GM12878 (cell line): Measurements from ENCODE around the gene MAP2K1. TPM values are rescaled to one million over a fixed set of nuclear protein-coding genes. Genes with fewer than 3 reads are reported as not detected.
A peak's percentile ranks its signal among the peaks of the same experiment; 100 is the strongest.

Source experiments
- ATF3 ChIP-seq: IDR thresholded peaks from 2 replicates; pipeline ENCODE4 v1.6.1; 2011; ENCODE audit warnings: low read depth, mild to moderate bottlenecking, low read length, moderate library complexity, borderline replicate concordance; ENCODE audit errors: extremely low read depth
- BCL11A ChIP-seq: IDR thresholded peaks from 2 replicates; pipeline ENCODE4 v1.6.1; 2011; ENCODE audit warnings: low read depth, low read length
- BCLAF1 ChIP-seq: fragments of 450-650 bp; IDR thresholded peaks from 2 replicates; pipeline ENCODE4 v1.6.1; 2017; ENCODE audit warnings: antibody characterized with exemption, mild to moderate bottlenecking, moderate library complexity
- CHD1 ChIP-seq: IDR thresholded peaks from 2 replicates; pipeline ENCODE4 v1.6.1; 2012; ENCODE audit warnings: low read depth, low read length, improper control_type of control experiment
- CREM ChIP-seq: IDR thresholded peaks from 2 replicates; pipeline ENCODE4 v1.6.1; 2014; ENCODE audit warnings: antibody characterized with exemption, low read depth
- FOS ChIP-seq: IDR thresholded peaks from 3 replicates; pipeline ENCODE4 v1.6.1; 2011; ENCODE audit warnings: borderline replicate concordance; ENCODE audit not compliant: insufficient read length; ENCODE audit errors: extremely low read depth
- GABPA ChIP-seq: IDR thresholded peaks from 2 replicates; pipeline ENCODE4 v1.6.1; 2014; ENCODE audit warnings: antibody characterized with exemption, low read depth, mild to moderate bottlenecking, inconsistent platforms
- JUNB ChIP-seq: IDR thresholded peaks from 2 replicates; pipeline ENCODE4 v1.6.1; 2016; ENCODE audit warnings: antibody characterized with exemption, mild to moderate bottlenecking
- NFXL1 ChIP-seq: fragments of 450-650 bp; IDR thresholded peaks from 2 replicates; pipeline ENCODE4 v1.6.1; 2017; ENCODE audit warnings: antibody characterized with exemption, mild to moderate bottlenecking, borderline replicate concordance
- NKRF ChIP-seq: fragments of 450-650 bp; conservative IDR thresholded peaks from 2 replicates; pipeline ENCODE4 v1.6.1; 2017; ENCODE audit warnings: mild to moderate bottlenecking, moderate library complexity
- NR2C2 ChIP-seq: IDR thresholded peaks from 2 replicates; pipeline ENCODE4 v1.6.1; 2011; ENCODE audit warnings: borderline replicate concordance, low read depth; ENCODE audit not compliant: control insufficient read depth, insufficient read length
- PAX8 ChIP-seq: fragments of 450-650 bp; IDR thresholded peaks from 2 replicates; pipeline ENCODE4 v1.6.1; 2017; ENCODE audit warnings: mild to moderate bottlenecking, moderate library complexity
- POLR2A ChIP-seq: IDR thresholded peaks from 2 replicates; pipeline ENCODE4 v1.6.1; 2011; ENCODE audit warnings: low read depth, mild to moderate bottlenecking, low read length
- SMC3 ChIP-seq: IDR thresholded peaks from 2 replicates; pipeline ENCODE4 v1.6.1; 2011; ENCODE audit warnings: low read length, improper control_type of control experiment, borderline replicate concordance
- SP1 ChIP-seq: IDR thresholded peaks from one replicate; pipeline ENCODE4 v1.6.1; 2011; ENCODE audit warnings: low read depth, low read length
- SREBF1 ChIP-seq: IDR thresholded peaks from 2 replicates; pipeline ENCODE4 v1.6.1; 2012; ENCODE audit warnings: mild to moderate bottlenecking, low read length
- STAT1 ChIP-seq: fragments of 450-650 bp; conservative IDR thresholded peaks from 2 replicates; pipeline ENCODE4 v1.6.1; 2014; ENCODE audit warnings: antibody characterized with exemption, mild to moderate bottlenecking
- SUPT20H ChIP-seq: IDR thresholded peaks from 2 replicates; pipeline ENCODE4 v1.6.1; 2011; ENCODE audit warnings: low read depth, mild to moderate bottlenecking, low read length, moderate library complexity, borderline replicate concordance; ENCODE audit not compliant: control insufficient read depth
- SUZ12 ChIP-seq: fragments of 200-600 bp; sonication (generic); IDR thresholded peaks from one replicate; pipeline ENCODE4 v1.6.1; 2018; ENCODE audit warnings: antibody characterized with exemption, mild to moderate bottlenecking; ENCODE audit not compliant: unreplicated experiment
- TBL1XR1 ChIP-seq: IDR thresholded peaks from 2 replicates; pipeline ENCODE4 v1.6.1; 2012; ENCODE audit warnings: low read depth, low read length, improper control_type of control experiment
- WRNIP1 ChIP-seq: IDR thresholded peaks from 2 replicates; pipeline ENCODE4 v1.6.1; 2011; ENCODE audit warnings: low read depth, low read length, improper control_type of control experiment, borderline replicate concordance
- ZNF592 ChIP-seq: fragments of 450-650 bp; IDR thresholded peaks from 2 replicates; pipeline ENCODE4 v1.6.1; 2017; ENCODE audit warnings: mild to moderate bottlenecking, moderate library complexity
- polyA plus RNA-seq, 11 experiments: library from polyadenylated mRNA; depleted of rRNA in 4 of 11; unstranded in 6 of 11; stranded (reverse) in 5 of 11; fragments of >200 nt; fragmentation: Nextera tagmentation in 4 of 11; fragmentation: Illumina TruSeq in 1 of 11; extraction: Ambion mirVana in 4 of 11; extraction: Trizol in 1 of 11; gene quantifications; 1 replicate in 1 of 11; 2 replicates in 10 of 11; pipeline versions ENCODE4 v1.2.1 to v1.2.3, GENCODE V29; 2011 to 2016; ENCODE audit warnings: inconsistent platforms in 2 of 11, missing spikeins in 2 of 11, low read depth in 1 of 11
- total RNA-seq, 4 experiments: library from RNA; depleted of rRNA in 3 of 4; stranded (reverse); fragments of >200 nt in 3 of 4; fragmentation: Illumina TruSeq in 1 of 4; extraction: Trizol in 1 of 4; gene quantifications; 2 replicates each; pipeline versions ENCODE4 v1.2.1 to v1.2.3, GENCODE V29; 2013 to 2021

Gene MAP2K1
- total and polyA plus RNA-seq, 10 of the 15 experiments (the other 5 are each of a cell fraction or from before 2014, with no cell fraction given), result 11.2 to 112 (median 56.6) TPM

GRCh38 chr15:66401130-66402021, 14.7 kb downstream of the MAP2K1 start (continued):
- no peak for TF ChIP-seq GABPA
- no peak for TF ChIP-seq ATF3
- TF ChIP-seq WRNIP1, result 0 out of 2 replicates have a peak, but pooled peaks have one; percentile 59
- TF ChIP-seq CHD1, result no peak
- no peak for TF ChIP-seq TBL1XR1
- no peak for TF ChIP-seq BCLAF1
- TF ChIP-seq JUNB, result no peak
- no peak for TF ChIP-seq ZNF592
- TF ChIP-seq NKRF, result no peak
- no peak for TF ChIP-seq SUPT20H
- no peak for TF ChIP-seq SUZ12
- TF ChIP-seq NR2C2, result no peak
- TF ChIP-seq NFXL1, result no peak
- no peak for TF ChIP-seq STAT1
- no peak for TF ChIP-seq POLR2A
- TF ChIP-seq SP1, result no peak
- no peak for TF ChIP-seq PAX8
- TF ChIP-seq CREM, result no peak
- TF ChIP-seq BCL11A, result no peak
- TF ChIP-seq SREBF1, result no peak
- no peak for TF ChIP-seq SMC3
- no peak for TF ChIP-seq FOS
